HFFc6 (cell line): ENCODE data around the gene STAB1. TPM values are rescaled to one million over a fixed set of nuclear protein-coding genes. Genes with fewer than 3 reads are reported as not detected.
"Not testable (repeated sequence)": the region's sequence is repeated elsewhere in the genome, so short reads cannot be mapped to it uniquely, and the experiment has no call there.

Experiments
- DNase-seq: peaks from one replicate; pipeline ENCODE4 v3.0.0-alpha.2; 2018
- H3K27ac Mint-ChIP-seq: 2 replicates; pipeline ENCODE4 v1.8.0; 2020; ENCODE audit warnings: mild to moderate bottlenecking, mixed read lengths
- H3K27me3 Mint-ChIP-seq: 2 replicates; pipeline ENCODE4 v1.8.0; 2021; ENCODE audit warnings: mild to moderate bottlenecking, moderate library complexity, mixed read lengths; ENCODE audit not compliant: insufficient read depth
- H3K36me3 Mint-ChIP-seq: 2 replicates; pipeline ENCODE4 v1.8.0; 2021; ENCODE audit warnings: low read depth, mixed read lengths
- H3K4me1 Mint-ChIP-seq: 2 replicates; pipeline ENCODE4 v1.8.0; 2020; ENCODE audit warnings: low read depth, mixed read lengths
- H3K4me3 Mint-ChIP-seq: 2 replicates; pipeline ENCODE4 v1.8.0; 2020; ENCODE audit warnings: mild to moderate bottlenecking, moderate library complexity, mixed read lengths
- H3K9me3 Mint-ChIP-seq: 2 replicates; pipeline ENCODE4 v1.8.0; 2020; ENCODE audit warnings: mild to moderate bottlenecking, mixed read lengths
- total RNA-seq, 6 experiments: library from RNA; stranded (reverse); fragmentation: NEBNext Ultra II Directional; extraction: Animal tissue kit (Norgen Biotek cat#: 25700); gene quantifications; 2 replicates in 1 of 6; 3 replicates in 5 of 6; pipeline ENCODE4 v1.2.3, GENCODE V29; 2021
- TF ChIP-seq, protein P1 (sequence below): fragments of 200-600 bp; sonication (generic); IDR thresholded peaks from 2 replicates; pipeline ENCODE4 v1.5.0; 2021; ENCODE audit warnings: antibody characterized with exemption, mild to moderate bottlenecking

STAB1 gene
- total RNA-seq, 6 experiments from 2014 or later: not detected

DNA sequence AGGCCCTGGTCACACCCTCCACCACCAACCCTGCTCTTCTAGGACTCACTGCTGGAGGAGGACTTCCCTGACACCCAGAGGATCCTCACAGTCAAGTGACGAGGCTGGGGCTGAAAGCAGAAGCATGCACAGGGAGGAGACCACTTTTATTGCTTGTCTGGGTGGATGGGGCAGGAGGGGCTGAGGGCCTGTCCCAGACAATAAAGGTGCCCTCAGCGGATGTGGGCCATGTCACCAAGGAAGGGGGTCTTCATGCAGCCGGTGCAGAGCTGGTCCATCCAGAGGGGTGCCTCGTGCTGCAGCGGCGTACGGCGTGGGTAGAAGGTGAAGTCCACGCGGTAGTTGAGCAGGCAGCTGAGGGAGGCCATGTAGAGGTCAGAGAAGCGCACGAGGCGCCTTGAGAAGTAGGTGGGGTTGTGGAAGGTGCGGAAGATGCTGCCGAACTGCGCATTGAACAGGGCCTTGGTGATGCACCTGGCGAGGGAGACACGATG is 29.2 kb downstream of the STAB1 start:
- H3K27me3 Mint-ChIP-seq: no peaks in the 10 kb centered on the region
- no peak overlapping the region for H3K27ac Mint-ChIP-seq
- no peak for DNase-seq
- no peak overlapping the region for H3K4me3 Mint-ChIP-seq
- TF ChIP-seq, protein P1, sequence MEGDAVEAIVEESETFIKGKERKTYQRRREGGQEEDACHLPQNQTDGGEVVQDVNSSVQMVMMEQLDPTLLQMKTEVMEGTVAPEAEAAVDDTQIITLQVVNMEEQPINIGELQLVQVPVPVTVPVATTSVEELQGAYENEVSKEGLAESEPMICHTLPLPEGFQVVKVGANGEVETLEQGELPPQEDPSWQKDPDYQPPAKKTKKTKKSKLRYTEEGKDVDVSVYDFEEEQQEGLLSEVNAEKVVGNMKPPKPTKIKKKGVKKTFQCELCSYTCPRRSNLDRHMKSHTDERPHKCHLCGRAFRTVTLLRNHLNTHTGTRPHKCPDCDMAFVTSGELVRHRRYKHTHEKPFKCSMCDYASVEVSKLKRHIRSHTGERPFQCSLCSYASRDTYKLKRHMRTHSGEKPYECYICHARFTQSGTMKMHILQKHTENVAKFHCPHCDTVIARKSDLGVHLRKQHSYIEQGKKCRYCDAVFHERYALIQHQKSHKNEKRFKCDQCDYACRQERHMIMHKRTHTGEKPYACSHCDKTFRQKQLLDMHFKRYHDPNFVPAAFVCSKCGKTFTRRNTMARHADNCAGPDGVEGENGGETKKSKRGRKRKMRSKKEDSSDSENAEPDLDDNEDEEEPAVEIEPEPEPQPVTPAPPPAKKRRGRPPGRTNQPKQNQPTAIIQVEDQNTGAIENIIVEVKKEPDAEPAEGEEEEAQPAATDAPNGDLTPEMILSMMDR: no peak
- H3K4me1 Mint-ChIP-seq: peaks cover 7% of the 10 kb centered on the region; the same call in 1 of the 2 replicates
- H3K9me3 Mint-ChIP-seq: no peaks in the 10 kb centered on the region
- H3K36me3 Mint-ChIP-seq: peaks cover 13% of the 10 kb centered on the region

DNA sequence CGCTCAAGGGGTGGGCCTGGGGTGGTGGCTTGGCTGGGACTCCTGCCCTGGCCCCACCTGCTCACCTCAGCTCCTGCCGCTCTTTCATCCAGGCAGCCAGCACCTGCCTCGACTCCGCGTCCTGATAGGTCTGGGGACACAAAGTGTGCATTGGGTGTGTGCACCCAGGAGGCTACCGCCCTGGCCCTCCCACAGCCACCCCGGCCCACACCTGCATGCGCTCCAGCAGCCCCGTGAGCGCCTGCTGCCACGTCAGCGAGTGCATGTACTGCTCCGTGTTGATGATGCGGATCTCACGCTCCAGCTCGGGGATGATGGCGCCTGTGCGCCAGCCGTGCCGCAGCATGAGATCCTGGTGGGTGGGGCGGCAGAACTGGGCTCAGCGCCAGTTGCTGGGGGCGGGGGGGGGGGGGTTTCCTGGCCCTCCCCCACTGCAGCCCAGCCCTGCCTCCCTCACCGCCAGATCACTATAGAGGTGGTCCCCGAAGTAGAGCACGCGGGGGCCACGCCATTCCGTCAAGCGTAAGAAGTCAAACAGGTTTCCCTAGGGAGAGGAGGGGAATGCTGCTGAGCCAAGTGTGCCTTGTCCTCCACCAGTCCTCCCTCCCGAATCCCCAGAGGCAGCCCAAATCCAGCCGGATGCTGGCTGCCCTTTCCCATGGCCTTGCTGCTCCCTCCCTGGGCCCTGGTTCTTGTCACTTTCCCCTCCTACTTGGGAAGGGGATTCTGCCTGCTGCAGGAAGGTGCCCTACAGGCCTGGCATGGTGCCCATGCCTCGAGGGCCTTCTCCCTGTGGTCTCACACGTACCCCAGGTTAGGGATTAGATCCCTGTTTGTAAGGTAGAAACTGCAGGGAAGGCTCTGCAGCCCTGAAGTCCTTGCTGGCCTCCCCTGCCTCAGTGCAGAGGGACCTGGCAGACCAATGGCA is 29.9 kb downstream of the STAB1 start:
- Mint-ChIP-seq H3K27ac (no peak overlapping the region), H3K36me3 (peaks cover 14% of the 10 kb centered on the region)
- DNase-seq: no peak

DNA sequence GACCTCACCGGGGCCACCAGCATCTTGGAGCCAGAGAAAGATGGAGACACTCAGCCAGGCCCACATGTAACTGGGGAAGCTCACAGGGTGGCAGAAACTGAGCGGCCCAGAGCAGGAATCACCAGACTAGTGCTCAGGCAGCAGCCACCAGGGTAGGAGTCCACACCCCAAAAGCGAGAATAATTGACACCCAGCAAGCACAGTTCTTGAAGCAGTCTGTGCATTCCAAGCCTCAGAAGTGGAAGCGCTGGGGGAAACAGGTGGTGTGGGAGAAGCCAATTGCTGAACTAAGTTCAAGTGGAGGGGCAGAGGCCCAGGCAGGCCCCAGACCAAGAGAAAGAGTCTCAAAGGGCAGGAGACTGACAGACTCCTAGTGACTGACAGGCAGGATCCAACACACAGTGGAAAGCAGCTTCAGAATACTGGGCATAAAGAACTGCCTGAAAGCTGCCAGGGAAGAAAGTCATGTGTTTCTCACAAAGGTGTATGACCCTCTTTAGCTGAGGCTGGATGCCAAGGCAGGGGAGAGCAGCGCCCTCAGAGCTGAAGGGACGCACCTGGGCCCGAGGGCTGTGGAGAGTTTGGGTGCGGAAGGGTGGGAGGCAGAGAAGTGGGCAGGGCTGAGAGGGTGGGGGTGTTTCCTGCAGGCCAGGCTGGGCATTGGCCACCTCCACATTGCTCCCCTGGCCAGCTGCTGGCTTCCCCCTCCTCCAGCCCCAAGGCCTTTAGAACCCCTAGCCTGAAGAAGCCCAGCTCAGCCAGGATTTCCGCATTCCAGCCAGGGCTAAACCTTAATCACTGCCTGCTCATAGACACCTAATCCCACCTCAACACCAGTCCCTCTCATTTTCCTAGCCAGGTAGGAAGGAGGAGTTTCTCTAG is 30.8 kb downstream of the STAB1 start:
- Mint-ChIP-seq H3K4me3 (no peak overlapping the region), H3K27ac (peak overlapping the region; percentile 40; the same call in 1 of the 2 replicates), H3K27me3 (no peaks in the 10 kb centered on the region), H3K4me1 (peaks cover 21% of the 10 kb centered on the region), H3K9me3 (no peaks in the 10 kb centered on the region), H3K36me3 (peaks cover 14% of the 10 kb centered on the region)
- TF ChIP-seq, protein P1: no peak
- no peak for DNase-seq

More for the DNA sequence above, 29.9 kb downstream of the STAB1 start:
- TF ChIP-seq, protein P1: no peak
- H3K9me3 Mint-ChIP-seq: no peaks in the 10 kb centered on the region
- H3K4me3 Mint-ChIP-seq: no peak overlapping the region
- H3K27me3 Mint-ChIP-seq: no peaks in the 10 kb centered on the region
- peaks cover 14% of the 10 kb centered on the region for H3K4me1 Mint-ChIP-seq

DNA sequence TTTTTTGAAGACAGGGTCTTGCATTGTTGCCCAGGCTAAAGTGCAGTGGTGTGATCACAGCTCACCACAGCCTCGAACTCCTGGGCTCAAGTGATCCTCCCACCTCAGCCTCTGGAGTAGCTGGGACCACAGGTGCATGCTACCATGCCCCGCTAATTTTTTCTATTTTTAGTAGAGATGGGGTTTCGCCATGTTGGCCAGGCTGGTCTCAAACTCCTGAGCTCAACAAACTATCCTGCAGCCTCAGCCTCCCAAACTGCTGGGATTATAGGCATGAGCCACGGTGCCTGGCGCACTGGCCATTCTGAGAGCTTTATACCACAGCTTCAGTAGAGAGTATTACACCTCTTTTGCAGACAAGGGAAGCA is 31.5 kb downstream of the STAB1 start:
- peaks cover 14% of the 10 kb centered on the region for H3K36me3 Mint-ChIP-seq
- not testable (repeated sequence) for H3K27ac Mint-ChIP-seq, H3K4me3 Mint-ChIP-seq

DNA sequence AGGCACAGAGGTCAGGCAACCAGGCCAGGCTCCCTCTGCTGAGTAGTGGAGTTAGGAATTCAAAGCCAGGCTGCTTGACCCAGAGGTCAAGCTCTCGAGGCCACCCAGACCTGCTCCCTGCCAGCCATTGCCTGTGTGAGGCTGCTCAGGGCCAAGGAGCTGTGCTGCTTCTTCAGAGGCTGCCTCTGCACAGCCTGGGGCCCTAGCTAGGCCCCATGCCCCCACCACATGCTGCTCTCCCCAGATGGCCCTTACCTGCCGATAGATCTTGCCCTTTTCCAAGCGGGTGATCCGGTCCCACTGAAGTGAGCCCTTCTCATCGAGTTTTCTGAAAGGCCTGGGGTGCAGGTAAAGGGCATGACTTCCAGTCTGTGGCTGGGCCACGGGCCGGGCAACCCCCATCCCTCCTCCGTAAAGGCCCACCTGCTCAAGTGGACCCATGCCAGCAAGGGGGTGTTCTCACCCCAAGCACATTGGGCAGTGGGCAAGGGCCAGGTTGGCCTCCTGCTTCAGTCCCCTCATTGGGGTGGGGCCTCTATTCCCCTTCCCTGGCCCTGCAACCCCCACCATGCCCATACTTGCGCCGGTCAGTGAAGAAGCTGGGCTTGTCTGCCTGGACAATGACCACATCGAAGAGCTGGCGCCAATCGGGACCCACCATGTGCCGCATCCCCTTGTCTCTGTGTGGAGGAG is 32.0 kb downstream of the STAB1 start:
- Mint-ChIP-seq H3K4me1 (peaks cover 24% of the 10 kb centered on the region), H3K9me3 (no peaks in the 10 kb centered on the region), H3K4me3 (no peak overlapping the region), H3K27ac (no peak overlapping the region), H3K36me3 (peaks cover 14% of the 10 kb centered on the region), H3K27me3 (no peaks in the 10 kb centered on the region)
- TF ChIP-seq, protein P1: no peak
- DNase-seq: no peak

More for the DNA sequence above, 31.5 kb downstream of the STAB1 start:
- not testable (repeated sequence) for H3K9me3 Mint-ChIP-seq, H3K27me3 Mint-ChIP-seq, DNase-seq
- H3K4me1 Mint-ChIP-seq: peaks cover 21% of the 10 kb centered on the region
